GM10248 (cell line): ENCODE results near the gene TMEM143.

Experiments used
- CTCF ChIA-PET: fragments of 300-600 bp; sonication (Branson Sonifier 250); formaldehyde crosslinking; extraction: SDS; loops from one replicate; lab custom pipeline; 2021; ENCODE audit warnings: antibody characterized with exemption; lab: Yijun Ruan, JAX
- POLR2A ChIA-PET: fragments of 350-650 bp; sonication (Branson Sonifier 250); formaldehyde crosslinking; extraction: SDS; loops from one replicate; lab custom pipeline; 2020; ENCODE audit warnings: antibody characterized with exemption; lab: Yijun Ruan, JAX
- DNase-seq: peaks from one replicate; pipeline ENCODE4 v3.0.0; 2012; ENCODE audit errors: extremely low spot score
- CTCF ChIP-seq: IDR thresholded peaks from 2 replicates; pipeline ENCODE4 v1.5.1; 2012; ENCODE audit warnings: mild to moderate bottlenecking, low read depth; ENCODE audit errors: extremely low read depth, missing control alignments, control extremely low read depth

Gene TMEM143

GRCh38 chr19:48353677-48354076 lies 10.1 kb downstream of the TMEM143 start:
- no peak for TF ChIP-seq CTCF
- CTCF ChIA-PET: interaction anchor here (1.6 to 2.2 kb wide), 2 partner anchors 10 to 19 kb away, joined by 5 to 6 read pairs; partner anchors contain the start of genes SYNGR4 and TMEM143

GRCh38 chr19:48351341-48351752 lies 12.4 kb downstream of the TMEM143 start:
- DNase-seq: peak; percentile 81
- ChIA-PET POLR2A (no interaction called here), CTCF (interaction anchor here (0.8 to 1.9 kb wide), 13 partner anchors 10 to 388 kb away, joined by 3 to 8 read pairs (median 4); partner anchors contain the start of genes SYNGR4 and TMEM143)
- peak; percentile 68 for TF ChIP-seq CTCF

More at GRCh38 chr19:48353677-48354076, 10.1 kb downstream of the TMEM143 start:
- POLR2A ChIA-PET: no interaction called here
- no peak for DNase-seq

DNA sequence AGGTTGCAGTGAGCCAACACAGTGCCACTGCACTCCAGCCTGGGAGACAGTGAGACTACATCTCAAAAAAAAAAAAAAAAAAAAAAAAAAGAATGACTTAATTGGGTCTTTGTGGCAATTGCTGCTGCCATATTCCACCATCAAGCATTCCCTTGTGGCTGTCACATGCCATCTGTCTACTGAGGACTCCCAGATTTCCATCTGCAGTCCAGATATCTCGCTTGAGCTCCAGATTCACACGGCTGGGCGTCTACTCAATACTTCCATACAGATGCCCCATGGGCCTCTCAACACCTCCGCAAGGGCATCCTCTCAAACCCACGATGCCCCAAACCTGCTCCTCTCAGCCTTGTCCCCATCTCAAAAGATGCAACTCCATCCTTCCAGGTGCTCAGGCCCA lies 12.9 kb downstream of the TMEM143 start:
- ChIA-PET CTCF (interaction anchor here (0.8 to 1.9 kb wide), 13 partner anchors 10 to 387 kb away, joined by 3 to 8 read pairs (median 4); partner anchors contain the start of genes SYNGR4 and TMEM143), POLR2A (no interaction called here)
- no peak for DNase-seq
- no peak for TF ChIP-seq CTCF

- DNase-seq: no peak
- CTCF ChIA-PET: no interaction called here
- no peak for TF ChIP-seq CTCF
- POLR2A ChIA-PET: no interaction called here
These were observed 15.0 kb downstream of the TMEM143 start for GRCh38 chr19:48348737-48349136.

DNA sequence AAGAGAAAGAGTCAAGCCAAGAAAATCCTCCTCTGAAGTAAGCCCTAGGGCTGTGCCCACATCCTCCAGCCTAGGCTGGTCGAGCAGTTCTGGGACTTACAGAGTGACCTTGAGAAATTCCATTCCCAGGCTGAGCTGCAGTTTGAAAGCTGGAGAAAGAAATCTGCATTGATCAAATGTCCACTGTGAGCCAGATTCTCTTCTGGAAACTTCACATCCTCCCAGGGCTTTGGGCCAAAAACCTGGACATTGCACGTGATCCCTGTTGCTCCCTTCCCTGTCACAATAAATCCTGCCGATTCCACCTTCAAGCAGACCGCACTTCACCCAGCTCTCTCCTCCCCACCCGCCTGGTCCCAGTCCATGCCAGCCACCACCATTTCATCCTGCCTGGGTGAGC lies 15.7 kb downstream of the TMEM143 start:
- POLR2A ChIA-PET: no interaction called here

GRCh38 chr19:48346191-48346590 lies 17.5 kb downstream of the TMEM143 start:
- no peak for TF ChIP-seq CTCF
- ChIA-PET POLR2A (no interaction called here), CTCF (interaction anchor here (0.9 to 1.9 kb wide), 5 partner anchors 8 to 13 kb away, joined by 3 to 8 read pairs (median 3); no protein-coding TSS in a partner anchor)
- DNase-seq: no peak

More for the DNA sequence above, 15.7 kb downstream of the TMEM143 start:
- TF ChIP-seq CTCF: no peak
- CTCF ChIA-PET: interaction anchor here (0.9 kb wide), 1 partner anchor 39 kb away, joined by 3 read pairs; no protein-coding TSS in a partner anchor
- DNase-seq: no peak
